HG02852 (cell line): Measurements from ENCODE around the gene WDR1.

ENCODE experiments used
- ATAC-seq: cut with Tn5 transposase; IDR thresholded peaks from one replicate; pipeline ENCODE4 v1.9.1; 2021; ENCODE audit warnings: mild to moderate bottlenecking, moderate library complexity; ENCODE audit not compliant: unreplicated experiment

The WDR1 gene

GRCh38 chr4:10050261-10050661 is 66.3 kb downstream of the WDR1 start:
- ATAC-seq: no peak

- no peak for ATAC-seq
Observed at GRCh38 chr4:10048941-10049697, 67.5 kb downstream of the WDR1 start.

DNA sequence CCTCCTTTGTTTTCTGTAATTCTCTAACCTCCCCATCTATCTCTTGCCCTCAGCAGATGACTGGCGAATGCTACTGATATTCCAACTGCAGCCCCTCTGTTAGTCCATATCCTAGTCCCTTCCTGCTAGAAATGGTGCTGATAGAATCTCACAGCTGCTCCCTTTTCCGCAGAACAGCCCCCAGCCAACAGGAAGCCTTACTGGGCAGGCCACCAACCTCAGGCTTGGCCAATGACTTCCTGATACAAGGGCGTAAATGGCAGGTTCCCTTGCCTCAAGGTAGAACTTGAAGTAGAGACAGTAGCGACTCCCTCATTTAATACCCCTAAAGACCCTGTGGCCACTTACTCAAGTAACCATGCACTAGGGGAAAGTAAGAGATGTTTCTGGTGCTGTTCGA is 68.6 kb downstream of the WDR1 start:
- no peak for ATAC-seq

DNA sequence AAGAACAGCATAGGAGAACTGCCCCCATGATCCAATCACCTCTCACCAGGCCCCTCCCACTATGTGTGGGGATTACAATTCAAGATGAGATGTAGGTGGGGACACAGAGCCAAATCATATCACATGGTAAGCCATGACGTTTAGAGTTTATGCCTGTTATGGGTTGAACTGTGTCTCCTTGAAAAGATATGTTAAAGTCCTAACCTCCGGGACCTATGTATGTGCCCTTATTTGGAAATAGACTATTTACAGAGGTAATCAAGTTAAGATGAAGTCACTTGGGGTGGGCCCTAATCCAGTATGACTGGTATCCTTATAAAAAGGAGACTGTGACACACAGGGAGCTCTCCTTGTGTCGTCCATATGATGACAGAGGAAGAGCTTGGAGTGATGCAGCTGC is 70.1 kb downstream of the WDR1 start:
- no peak for ATAC-seq

GRCh38 chr4:10045481-10045880 is 71.1 kb downstream of the WDR1 start:
- no peak for ATAC-seq

- no peak for ATAC-seq
Observed at GRCh38 chr4:10041036-10041435, 75.6 kb downstream of the WDR1 start.

DNA sequence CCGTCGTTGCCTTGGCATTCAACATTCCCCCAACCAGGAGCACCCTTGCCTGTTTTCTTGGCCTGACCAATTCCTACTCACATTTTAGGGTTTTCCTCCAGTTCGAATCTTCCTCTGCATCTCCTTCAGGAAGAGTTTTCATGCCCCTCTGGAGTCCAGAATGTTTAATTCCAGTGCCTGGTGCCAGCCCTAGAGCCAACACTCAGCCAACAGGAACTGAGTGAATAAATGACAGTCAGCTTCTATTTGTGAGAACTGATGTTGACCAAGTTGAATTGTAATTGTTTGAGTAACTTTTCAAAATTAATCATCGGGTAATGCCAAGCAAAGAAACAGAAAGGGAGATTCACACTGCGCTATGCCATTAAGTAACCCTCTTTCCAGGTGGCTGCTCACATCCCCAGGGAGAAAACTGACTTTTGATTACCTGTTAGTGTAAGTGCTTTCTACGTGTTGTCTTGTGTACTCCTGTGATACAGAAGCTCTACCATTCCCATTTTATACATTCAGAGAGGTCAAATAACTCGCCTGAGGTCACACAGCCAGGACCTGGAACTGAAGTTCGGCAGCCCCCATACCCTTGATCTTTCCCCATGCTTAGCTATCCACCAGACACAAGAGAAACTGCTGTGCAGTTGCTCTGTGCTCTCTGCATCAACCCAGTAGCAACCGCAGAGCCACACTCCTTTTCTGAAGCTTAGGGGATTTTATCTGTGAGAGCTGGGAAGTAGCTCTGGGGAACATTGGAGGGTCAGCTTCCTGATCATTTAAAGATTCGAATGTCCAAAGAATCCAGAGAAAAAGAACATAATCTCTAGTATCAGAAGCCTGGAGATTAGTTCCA is 76.3 kb downstream of the WDR1 start:
- ATAC-seq: no peak

DNA sequence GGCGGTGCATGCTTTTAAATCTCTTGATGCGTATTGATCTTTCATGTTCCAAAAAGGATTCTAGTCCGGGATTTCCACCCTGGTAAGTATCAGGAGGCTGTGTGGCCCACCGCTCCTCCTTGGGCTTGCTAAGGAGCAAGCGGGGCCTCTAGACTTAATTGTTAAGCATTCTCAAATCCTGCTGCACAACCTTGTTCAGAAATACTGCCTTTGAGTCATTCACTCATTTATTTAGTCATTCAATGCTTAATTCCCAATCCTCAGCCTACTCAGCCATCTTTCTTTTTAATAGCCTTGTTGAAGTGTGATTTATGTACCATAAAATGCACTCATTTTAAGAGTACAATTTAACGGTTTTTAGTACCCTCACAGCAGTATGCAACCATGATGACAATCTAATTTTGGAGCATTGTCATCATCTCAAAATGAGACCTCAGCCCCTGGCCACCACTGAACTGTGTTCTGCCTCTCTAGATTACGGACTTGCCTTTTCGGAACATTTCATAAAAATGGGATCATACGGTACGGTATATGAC is 79.7 kb downstream of the WDR1 start:
- no peak for ATAC-seq

DNA sequence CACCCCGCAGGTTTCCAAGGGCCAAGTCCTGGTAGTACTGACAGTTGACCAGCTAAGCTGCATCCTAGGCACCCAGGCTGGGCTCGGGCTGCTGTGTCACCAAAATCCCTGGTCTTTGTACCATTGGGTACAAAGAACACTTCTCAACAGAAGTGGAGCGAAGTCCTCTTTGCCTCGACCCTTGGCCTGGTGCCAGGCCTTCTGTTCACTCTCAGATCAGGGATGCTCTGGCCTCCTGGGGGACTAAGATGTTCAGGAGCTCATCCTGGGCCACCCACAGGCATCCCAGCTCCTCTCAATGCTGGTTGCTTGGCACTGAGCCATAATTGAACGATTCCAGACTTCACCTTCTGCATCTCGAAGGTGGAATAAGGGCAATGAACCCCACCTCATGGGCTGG is 81.5 kb downstream of the WDR1 start:
- no peak for ATAC-seq

GRCh38 chr4:10034612-10035104 is 81.9 kb downstream of the WDR1 start:
- ATAC-seq: no peak

- ATAC-seq: no peak
Observed at GRCh38 chr4:10034136-10034535, 82.5 kb downstream of the WDR1 start.

- peak; percentile 75 for ATAC-seq
Observed at GRCh38 chr4:10033191-10033881, 83.3 kb downstream of the WDR1 start.

DNA sequence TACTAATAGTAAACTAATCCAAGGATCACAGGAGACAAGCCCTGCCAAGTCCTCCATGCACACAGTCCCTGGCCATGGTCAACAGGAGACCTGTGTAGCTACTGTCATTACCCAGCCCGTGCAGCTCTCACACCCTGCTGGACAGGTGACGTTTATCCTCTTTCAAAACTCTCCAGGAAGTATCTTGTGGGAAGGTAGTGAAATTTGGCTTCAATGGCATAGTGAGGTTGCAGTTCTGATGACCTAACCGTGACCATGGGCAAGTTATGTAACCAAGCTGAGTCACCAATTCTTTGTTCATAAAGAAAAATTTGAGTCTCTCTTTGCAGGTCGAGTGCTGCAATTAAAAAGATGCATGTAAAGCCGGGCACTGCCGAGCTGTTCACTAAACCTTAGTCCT is 84.0 kb downstream of the WDR1 start:
- no peak for ATAC-seq

- ATAC-seq: no peak
Observed at GRCh38 chr4:10031668-10032590, 84.7 kb downstream of the WDR1 start.

DNA sequence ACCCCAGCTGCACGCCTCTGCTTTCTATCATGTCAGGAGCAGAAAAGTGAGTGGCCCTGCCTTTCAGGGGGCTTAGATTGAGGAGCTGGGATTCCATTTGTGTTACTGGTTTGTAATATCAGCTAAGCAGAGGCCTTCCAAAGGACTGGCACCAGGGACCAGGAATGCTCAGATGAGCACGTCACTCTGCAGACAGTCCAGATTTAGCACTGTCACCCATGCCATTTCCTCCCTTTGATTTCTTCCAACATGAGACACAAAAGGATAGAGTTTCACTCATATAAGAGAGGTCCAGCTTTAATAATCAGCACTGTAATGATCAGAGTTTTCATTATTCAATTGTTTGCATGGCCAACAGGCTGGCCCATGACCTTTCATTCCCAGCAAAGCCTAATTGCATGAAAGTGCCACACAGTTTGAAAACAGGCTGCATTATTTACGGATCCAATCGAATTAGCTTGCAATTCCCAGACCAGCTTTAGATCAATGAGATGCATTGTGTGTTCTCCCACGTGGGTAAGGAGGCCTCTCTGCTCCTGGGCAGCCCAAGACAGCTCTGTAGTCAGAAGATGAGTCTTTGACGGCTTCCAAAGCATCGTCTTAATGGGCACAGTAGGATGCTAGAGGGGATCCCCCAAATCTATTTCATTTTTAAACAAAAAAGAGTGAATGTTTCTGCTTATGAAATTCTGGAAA is 85.5 kb downstream of the WDR1 start:
- ATAC-seq: no peak

DNA sequence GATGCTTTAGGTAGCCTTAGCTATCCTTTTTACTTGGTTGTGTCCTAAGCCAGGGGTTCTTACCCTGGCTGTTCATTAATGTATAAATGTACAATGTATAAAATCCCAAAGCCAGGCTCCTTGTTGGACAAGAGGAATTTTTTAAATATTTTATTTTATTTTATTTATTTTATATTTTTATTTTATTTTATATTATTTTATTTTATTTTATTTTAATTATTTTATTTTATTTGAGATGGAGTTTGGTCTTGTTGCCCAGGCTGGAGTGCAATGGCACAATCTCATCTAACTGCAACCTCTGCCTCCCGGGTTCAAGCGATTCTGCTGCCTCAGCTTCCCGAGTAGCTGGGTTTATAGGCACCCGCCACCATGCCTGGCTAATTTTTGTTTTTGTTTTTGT is 87.2 kb downstream of the WDR1 start:
- no peak for ATAC-seq

DNA sequence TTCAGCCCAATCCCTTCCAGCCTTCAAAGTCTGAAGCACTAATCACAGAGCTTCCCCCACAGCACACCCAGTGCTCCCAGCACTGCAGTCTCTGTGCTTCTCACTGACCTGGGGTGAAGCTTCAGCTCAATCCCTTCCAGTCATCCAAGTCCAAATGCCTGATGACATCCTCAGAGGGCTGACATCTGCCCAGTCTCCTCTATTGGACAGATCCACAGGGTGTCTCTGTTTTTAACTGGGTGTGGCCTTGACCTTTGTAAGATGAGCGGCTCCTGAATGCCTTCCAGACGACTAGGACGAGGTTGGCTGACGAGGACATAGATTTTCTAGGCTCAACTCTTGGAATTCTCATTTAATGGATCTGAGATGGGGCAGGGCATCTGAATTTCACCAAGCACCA is 87.7 kb downstream of the WDR1 start:
- no peak for ATAC-seq

GRCh38 chr4:10026485-10026884 is 90.1 kb downstream of the WDR1 start:
- ATAC-seq: no peak

DNA sequence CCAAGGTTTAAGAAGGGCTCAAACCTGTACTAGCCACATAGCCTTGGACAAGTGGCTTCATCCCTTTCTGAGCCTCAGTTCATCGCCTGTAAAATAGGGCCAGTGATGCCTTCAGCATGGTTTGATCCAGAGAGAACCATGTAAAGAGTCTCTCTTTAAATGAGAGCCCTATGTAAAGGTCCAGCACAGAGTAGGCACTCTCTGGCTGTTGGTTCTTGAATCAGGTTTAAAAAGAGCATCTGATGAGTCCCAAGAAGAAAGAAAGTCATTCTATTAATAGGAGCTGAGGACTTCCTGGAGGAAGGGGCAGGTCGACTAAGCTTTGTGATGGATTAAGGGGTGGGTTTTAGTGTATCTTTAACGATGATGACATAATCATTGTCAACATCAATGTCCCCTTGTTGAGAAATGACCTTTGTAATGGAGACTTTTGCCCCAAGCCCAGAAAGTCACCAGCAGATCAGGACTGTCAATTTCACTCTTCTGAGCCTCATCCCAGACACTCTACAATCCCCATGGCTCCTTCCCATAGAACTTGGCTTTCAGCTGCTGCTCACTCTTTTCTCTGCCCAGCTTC is 91.3 kb downstream of the WDR1 start:
- no peak for ATAC-seq
